ENCODE measurements around the gene TSC22D3.

The TSC22D3 gene

DNA sequence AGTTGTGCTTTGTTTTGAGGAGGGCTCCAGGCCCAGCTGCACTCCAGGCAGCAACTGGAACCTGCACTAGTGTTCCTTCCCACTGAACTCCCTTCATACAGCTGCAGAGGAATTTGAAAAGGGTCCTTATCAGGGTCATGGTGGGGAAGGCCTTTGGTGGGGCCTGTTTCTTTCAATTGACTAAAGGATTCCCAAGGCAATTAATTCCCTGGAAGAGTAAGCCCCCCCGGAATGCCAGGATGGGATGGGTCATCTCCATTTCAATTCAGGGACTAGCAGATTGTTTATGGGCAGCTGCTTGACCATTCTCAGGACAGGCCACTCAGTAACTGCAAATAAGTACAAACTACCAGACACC, 45.3 kb downstream of the TSC22D3 start:
- no peak for DNase-seq

DNA sequence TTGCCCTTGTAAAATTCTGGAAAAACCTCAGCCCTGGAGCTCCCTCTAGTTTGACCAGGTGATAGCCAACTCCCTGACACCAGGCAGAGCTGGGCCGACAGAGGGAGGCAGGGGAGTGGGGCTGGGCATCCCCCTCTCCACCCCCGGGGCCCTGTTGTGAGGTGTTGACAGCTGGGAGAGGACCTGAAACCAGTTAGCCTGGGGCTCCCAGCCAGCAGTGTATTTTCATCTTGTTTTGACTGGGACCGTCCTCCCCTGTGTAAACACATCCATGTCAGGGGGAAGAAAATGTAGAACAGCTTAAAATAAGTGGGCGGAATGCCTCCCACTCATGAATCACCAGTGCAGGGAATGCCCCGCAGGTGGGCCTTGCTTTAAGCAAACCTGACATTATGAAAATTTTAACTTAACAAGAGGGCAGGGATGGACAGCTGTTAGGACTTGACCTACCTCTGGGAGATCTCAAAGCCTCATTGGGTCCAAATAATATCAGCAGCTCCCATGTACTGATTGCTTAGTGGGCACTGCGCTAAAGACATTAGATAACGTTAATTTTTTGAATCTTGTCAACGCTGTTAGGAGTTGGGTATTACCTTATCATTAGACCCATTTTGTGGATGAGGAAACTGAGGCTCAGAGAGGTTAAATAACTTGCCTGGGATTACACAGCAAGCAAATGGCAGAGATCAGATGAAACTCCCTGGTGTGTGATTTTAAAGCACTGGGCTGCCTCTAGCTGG, 45.9 kb downstream of the TSC22D3 start:
- no peak for DNase-seq

DNA sequence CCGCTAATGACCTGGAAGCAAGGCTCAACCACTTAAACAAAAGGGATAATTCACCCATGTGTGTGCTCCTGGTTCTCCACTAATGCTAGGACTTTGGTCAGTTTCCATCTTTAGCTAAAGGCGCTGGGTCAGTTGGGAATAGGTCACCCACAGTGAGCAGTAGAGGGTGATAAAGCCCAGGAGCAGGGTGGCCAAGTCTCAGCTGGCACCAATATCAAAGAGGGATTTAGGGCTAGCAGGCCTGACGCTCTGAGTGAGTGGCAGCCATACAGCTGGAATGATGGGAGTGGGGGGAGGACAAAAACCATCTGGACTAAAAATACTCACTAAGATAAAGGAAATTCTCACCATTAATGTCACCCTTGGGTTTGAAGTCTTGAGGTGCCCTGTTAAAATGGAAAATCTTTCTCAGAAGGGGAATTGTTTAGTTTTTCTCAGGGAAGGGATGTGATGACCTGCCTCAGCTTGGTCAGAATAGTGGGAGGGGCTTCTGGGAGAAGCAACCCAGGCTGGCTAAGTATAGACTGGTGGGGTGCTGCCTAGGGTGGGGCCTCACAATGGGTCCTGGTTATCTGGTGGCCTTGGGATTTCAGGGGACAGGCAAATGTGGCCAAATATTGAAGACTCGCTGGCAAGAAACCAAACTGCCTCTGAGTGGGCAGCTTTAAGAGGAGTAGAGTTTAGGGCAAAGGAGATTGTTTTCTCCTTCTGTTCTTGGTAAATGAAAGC, 47.1 kb downstream of the TSC22D3 start:
- DNase-seq = no peak

DNA sequence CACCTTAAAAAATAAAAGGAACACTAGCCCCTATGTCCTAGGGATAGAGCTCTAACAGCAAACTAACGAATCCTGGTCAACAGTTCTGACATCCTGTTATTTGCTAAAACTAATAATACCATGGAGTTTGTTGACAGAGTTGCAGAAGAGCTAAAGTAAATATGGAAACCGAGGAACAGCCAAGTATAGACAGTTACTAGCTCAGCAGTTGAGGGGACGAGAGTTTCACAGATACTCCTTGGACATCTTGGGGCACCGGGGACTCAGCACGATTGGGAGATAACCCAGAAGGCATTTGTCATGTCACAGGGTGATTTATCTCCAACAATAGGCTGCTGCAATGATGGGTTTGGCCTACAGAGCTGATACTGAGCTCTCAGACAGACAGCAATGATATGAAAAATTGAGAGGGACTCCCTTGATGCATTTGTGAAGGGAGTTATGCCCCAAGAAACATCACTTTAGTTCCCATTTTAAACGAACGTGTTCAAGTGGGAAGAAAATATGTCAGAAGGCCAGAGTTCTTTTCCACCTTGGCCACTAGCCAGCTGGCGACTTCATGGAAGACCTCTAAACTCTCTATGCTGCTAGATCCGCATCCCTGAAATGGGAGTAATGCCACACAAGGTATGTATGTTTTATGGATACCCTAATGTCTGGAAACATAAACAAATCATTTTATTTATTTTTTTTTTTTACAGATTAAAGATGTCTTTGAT, 48.6 kb downstream of the TSC22D3 start:
- DNase-seq = no peak

DNA sequence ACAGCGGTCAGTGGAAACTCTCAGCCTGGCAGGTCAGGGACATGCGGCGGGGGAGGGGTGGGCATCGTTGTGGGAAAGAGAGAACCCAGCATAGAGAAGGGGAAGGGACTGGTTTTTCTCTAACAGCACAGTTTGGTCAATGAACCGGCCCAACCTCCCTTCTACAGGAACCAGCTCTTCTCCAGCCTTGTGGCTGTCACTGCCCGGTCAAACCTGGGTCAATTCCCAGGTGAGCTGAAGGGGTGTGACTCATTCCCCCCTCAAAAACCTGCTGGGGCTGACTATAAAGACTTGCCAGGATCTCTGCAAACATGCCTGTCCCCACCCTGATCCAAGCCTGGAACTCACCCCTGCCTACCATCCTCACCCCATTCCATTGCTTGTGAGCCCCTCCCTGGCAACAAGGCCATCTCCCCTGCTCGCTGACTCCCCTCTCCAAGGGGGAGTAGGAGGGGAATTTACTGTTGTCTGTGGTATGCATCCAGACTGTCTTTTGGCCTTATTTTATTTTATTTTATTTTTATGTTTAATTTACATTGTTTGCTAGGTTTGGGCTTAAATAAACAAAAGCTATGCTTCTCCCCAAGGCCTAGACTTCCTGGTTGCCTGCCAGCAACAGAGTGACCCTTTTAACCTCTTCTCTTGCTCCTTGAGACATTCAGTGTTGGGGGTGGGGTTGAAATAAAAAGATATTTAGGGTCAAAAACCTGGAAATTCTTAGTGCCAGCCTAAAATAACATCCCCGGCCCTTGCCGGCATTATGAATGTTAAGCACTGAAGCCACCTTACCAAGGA, 49.6 kb downstream of the TSC22D3 start:
- no peak for DNase-seq

DNA sequence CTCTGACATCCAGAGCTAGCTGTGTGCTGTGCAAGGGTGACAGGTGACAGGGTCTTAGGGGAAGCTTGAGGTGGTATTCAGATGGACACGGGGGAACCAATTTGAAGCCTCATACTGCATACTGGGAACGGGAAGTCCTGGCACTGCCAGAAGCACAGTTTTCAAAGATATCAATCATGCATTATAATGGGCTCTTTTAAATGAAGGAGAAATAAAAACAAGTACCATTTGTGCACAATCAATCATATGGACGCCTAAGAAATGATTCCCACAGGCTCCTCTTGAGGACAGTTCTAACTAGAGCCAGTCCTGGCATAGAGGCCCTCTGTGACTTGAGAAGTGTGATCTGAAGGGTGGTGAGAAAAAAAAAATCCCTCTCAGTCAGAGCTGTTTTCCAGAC, 50.9 kb downstream of the TSC22D3 start:
- DNase-seq = no peak

DNA sequence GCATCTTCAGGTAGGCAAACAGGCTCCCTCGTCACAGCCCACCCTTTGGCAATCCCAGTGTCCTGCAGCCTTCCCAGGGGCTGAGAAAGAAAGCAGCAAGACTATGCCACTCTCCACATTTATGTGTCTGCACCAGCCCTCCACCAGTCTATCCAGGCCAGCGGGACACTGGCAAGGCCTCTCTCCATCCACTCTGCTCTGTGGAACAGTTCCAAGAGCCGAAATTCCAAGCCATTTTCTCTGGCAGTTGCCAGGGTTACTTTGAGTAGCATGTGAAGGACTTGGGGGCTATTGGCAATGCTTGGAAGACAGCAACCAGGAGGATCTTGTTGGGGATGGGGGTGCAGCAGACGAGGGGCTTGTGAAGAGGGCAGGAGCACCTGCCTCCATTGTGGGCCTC, 52.1 kb downstream of the TSC22D3 start:
- no peak for DNase-seq

DNA sequence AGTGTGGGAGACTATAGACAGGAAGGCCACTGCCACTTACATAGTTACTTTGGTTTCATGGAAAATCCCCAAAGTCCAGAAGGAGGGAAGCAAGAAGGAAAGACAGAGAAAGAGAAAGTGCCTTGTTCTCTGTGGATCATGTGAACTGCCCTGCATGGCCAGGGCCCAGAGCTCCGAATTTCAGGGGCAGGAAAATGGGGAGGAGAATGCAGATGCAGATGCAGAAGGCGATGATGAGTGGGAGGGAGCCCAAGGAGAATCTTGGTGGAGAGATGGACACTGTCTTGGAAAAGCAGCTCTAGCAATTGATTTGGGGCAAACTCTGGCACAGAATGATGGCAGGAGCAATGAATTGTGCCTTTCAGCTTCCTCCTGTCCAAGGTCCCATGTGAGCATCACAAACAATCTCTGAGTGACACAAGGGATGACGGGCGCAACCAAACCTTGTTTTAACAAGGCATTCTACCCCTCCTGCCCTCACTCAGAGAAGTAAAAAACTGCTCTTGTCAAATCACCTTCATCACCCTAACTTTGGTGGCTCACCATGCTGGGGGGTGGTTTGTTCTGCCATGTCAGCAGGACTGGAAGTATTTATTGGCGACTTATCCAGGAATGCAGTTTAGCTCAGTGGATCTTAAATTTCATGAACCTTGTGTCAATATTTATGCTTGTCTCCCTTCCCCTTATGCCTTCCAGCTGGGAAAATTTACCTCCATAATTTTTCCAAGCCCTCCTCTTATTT, 53.5 kb downstream of the TSC22D3 start:
- DNase-seq = no peak

DNA sequence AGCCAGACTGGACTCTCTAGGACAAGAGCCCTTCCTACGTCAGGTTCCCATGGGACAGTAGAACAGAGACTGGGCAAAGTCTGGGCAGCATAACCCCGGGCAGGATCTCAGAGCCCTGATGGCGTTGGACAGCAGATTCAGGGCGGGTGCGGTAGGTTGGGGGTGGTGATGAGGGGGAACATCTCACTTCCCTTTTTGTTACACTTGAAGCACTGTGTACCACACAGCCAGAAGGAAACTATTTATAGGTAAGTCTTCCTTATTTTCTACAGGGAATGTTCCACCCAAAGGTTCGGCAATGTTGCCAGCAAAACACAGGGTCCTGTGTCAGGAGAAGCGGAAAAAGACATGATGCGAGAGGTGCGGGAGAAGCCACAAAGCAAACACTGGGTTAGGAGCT, 54.3 kb downstream of the TSC22D3 start:
- no peak for DNase-seq

DNA sequence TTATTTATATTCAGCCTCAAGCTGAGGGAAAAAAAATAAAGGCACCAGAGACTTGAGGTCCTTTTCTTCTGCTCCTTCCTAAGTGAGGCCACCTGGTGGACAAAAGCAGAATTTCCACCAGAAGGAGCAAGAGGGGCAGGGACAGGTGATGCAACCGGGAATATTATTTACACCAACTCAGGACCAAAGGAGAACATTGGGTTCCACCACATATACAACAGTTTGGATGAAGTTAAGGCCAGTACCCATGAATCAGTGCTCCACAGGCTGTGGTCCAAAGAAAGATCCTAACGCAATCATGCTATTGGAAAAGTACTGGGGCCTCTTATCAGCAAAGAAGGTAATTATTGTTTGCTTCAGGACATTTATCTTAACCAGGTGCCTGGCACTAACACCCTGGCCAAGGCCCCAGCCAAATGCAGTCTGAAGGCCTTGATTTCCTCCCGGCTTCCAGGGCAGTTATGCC, 57.4 kb downstream of the TSC22D3 start:
- DNase-seq = no peak

DNA sequence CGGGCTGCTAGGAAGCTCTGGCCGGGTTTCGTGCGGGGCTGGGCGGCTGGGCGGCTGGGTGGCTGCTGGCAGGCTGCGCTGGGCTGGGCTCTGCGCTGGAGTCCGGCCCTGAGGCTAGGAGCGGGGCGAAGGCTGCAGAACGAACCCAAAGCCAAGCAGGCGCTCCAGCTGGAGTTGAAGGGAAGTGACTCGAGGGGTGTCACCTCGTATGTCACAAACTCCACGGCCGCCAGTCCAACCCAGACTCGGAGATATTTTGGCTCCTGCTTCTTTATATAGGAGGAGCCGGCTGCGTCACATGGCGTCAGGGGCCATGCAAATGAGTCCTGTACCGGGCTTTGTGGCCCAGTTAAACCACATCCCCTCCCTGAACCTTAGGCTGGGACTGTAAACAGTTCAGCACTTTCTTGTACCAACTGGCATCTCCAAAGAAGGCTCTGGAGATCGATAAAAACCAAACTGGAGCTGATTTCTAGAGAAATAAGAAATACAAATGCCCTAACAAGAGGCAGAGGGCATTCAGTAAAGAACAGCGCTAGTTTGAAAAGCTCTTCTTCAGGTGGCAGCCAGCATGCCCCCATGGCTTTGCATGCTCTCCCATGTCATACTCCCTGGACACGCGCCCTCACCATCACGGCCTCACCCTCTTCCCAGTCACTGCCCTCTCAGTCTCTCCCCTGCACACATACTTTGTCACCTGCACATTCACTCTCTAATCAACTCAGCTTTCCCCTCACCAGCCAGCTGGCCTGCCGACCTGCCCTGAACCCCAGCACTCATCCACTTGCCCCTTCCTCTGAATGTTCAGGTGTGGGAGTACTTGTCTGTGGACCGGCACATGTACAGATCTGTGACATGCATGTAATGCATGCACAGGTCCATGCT, 58.5 kb downstream of the TSC22D3 start:
- DNase-seq = peak; percentile 39

DNA sequence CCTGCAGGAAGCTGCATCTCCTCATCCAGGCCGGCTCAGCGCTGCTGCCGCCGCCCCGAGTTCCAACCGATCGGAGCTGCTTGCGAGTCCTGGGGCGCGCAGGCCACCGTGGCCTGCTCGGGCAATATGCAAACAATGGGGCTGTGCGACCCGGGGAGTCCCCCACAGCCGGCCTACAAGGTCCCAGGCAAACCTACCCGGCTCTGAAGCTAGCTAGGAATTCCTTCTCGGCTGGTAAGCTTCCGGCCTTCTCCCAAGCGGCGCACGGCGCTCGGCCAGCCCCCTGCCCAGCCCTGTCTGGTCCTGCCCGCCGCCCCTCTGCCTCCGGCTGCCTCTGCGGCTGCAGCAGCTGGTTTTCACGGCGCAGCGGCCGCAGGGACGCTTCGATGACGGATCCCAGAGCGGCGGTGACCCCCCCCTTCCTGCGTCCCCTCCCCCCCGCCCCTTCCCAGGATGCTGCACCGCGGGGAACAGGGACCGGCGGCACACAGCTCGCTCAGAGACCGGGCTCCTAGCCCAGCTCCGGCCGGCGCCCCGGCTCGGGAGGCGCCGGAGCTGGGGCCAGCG, 59.4 kb downstream of the TSC22D3 start:
- DNase-seq = no peak

DNA sequence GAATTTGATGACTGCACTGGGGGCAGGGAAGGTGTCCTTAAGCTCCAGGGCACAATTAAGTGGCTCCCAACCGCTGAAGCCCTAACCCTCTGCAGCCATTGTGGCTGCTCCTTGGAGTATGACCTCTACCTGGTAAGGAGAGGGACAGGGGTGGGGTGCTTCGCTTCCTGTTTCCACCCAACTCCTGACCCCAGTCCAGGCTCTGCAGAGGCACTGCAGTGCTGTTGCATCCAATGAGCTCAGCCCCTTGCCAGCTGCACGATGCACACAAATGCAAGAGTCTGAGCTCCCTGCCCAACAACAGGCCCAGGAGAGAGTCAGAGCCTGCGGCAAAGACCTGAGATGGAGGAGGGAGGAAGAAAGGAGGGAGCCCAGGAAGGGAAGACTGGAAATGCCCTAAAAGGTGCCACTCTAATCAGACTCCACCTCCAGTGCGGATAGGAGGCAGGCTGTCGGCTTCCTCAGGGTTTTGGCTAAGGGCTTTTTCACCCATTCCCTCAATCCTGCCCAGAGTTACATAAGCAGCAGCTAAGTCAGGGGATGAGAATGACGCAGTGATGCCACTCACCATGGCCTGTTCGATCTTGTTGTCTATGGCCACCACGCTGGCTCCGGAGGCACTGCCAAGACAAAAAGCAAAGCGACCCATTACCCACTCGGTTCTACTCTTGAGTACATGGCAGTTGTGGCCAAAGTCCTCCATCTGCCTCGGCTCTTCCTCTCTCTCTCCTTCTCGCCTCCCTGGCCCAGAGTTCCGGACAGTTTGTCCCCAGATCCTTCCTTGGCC, 60.1 kb downstream of the TSC22D3 start:
- no peak for DNase-seq

DNA sequence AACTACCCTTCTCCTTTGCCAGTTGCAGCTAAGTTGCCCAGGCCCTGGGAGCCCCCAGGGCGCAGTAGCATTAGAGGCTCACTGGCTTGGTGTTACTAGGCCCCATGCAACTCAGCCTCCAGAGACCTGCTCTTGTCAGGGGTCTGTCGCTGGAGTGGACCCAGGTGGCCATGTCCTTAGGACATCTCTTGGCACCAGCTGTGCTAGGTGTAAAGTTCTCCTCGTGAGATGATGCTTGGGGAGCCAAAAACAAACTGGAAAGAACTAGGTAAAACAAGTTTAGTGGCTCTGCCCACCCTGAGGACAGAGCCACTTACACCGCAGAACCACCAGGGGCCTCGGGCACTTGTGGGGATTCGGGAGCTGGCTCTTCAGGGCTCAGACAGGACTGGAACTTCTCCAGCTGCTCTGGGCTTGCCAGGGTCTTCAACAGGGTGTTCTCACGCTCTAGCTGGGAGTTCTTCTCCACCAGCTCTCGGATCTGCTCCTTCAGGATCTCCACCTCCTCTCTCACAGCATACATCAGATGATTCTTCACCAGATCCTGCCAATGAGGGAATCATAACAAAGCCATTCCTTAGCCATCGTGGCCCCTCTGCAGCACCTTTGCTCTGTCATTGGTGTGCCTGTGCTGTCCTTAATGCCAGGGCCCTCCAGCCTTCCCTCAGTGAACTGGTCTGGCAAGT, 61.2 kb downstream of the TSC22D3 start:
- DNase-seq = no peak

DNA sequence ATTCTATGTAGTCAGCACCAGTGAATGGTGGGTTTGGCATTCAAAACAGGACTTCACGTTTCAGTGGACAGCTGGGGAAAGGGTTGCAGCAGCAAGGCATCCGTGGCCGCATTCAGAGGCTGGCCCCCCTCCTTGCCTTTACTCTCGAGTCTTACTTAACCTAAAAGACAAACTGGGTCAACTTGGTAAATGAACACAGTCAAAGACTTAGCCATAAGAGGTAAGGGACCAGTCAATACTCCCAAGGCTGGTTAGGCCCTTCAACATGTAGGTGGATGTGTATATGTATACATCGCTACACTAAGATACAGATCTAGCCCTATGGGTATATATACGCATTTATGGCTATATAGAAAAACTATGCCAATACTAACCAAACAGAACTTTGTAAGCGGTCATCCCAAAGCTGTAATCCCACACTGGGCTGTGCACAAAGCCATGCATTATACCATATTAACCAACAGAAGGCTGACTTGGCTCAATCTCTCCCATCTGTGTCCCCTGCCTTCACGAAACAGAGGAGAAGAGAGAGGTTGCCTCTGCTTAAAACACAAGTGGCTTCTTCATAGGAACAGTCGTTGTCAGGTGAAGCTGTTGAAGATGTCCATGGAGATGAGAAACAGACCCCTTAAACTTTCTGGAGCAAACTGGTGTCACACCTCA, 61.9 kb downstream of the TSC22D3 start:
- DNase-seq = no peak

DNA sequence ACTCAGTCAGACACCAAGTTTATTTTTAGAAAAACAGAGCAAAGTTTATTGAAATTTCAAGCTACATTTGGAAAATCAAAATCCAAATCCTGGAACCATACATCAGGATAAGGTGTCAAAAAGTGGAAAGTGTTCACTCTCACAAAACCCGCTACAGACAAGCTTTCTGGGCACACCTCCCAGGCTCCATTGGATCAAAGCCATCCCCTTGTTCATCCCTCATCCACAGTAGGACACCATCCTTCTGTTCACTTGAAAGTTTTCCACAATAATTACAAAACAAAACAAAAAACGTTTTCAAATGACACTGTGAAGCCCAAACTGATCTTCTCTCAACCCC, 62.4 kb downstream of the TSC22D3 start:
- no peak for DNase-seq

DNA sequence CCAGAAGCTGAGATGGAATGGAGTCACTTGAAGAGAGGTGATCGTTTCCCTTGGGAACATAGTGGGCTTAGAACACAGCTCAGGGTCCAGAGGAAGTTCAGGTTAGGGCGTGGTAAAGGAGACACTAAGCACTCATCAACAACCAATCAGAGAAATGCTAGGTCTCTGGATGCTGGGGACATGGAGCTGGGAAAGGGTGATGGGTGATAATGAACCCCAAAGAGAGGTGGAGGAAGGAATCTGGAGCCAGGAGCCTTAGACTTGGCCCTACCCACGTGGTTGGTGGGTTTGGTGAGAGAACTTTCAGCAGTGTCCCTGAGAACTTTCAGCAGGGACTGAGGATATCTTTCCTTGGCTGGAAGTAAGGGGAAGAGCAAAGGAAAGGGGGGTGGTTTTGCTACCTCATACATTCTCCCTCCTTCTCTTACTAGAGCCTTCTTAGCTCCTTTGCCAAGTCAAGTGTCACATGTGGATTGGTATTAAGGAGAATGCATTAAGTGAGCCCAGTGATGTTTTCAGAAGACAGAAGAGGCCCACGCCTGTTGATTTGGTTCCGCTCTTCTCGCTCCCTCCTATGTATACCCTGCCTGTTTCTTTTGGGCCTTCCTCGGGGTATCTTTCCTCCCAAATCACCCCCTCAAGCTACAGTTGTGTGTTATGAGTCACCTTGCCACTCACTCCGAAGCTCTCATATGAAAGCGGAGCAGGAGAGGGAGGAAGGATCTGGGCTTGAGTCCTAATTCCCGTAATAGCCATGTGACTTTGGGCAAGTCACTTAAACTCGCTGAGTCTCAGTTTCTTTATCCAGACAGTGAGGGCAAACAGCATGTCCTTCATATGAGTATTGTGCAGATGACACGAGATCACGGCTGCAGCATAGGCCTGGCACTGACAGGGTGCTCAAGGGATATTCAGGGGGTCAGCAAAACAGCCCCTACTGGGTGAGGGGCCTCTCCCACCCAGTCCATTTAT, 63.1 kb downstream of the TSC22D3 start:
- no peak for DNase-seq
